NCI-H2196 (cell line): ENCODE data around the gene ZNF200.
"Not testable (repeated sequence)": the region's sequence is repeated elsewhere in the genome, so short reads cannot be mapped to it uniquely, and the experiment has no call there.

Experiments
- DNase-seq: peaks from one replicate; lab custom pipeline; 2025; ENCODE audit not compliant: unreplicated experiment; lab: John Stamatoyannopoulos, UW

The ZNF200 gene

DNA sequence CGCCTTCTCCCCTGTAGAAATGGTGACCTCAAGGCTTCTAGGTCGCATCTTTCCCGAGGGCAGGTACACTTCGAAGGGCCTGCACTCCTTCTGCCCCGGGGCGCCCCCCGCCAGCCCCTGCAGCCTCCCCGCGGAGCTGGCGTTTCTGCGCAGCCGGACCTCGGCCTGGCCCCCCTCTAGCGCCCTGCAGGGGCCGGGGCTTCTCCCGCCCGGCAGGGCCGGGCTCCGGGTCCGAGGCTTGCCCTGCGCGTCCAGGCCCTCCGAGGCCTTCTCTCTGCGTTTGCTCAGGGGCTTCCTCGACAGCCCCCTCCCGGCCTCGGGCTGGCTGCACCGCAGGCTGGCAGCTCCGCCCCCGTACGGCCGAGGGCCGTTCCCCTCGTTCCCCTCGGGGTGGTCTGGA lies 19.4 kb upstream of the ZNF200 start:
- no peak for DNase-seq

DNA sequence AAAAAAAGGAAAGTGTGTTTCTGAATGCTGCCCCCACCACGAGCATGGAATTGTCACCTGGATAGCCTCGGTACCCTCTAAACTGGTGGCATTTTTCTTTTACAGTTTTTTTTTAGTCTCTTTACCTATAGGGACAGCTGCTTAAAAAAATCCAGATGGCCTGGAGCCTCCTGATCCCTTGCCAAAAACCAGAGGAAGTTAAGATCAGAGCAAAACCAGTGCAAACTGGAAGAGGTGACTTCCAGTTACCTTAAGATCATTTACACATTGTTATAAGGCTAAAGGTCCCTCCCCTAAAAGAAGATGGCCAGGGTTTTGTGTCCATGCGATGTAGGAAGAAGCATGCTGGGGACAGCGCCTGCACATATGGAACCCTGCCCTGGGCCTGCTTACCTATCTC lies 18.0 kb upstream of the ZNF200 start:
- no peak for DNase-seq

DNA sequence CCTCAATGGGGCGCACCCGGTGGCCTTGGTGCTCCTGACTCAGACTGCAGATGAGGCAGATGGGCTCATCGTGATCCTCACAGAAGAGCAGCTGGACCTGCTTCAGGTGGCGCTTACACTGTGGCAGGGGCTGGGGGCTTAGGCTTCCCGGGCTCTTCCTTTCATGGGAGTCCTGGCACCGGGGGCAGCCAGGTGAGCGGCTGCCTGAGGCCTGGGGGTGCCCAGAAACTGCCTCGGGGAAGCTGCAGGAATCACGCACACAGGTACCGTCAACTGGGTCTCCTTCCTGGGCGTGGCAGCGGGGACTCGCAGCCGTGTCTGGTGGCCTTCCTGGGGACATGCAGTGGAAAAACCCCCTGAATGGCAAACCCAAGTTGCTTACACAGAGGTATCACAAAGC lies 14.5 kb upstream of the ZNF200 start:
- DNase-seq = no peak

DNA sequence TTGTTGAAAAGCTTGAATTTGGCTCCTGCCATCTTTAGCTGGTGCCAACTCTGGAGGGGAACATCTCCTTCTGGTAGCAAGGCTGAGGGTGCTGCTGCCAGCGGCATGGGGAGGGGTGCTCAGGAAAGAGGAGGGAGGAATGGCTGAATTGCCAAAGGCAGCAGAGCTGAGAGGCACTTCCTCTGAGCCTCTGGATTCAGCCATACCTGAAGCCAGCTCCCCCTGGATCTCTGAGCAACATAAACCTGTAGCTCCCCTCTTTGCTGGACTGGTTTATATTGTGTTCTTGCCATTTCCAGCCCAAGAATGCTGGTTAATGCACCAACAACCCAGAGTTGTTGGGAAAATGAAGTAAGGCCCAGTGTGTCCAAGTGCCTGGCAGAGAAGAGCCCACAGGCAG lies 14.1 kb upstream of the ZNF200 start:
- no peak for DNase-seq

DNA sequence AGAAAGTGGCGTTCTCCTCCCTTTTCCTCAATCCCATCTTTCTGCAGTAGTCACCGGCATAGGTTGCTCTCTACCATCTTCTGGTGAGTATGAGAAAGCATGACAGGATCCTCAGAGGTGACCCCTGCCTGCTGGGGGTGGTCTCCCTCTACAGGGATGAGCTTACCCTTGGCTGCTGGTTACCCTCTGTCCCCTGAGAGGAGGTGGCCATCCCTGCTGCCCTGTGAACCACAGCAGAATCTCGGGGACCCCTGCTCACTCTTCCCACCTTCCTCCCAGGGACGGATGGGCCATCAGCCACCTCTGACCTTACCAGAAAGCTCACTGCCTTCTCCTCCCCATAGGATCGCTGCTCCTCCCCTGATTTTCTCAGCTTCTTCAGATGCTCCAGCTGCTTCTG lies 13.6 kb upstream of the ZNF200 start:
- DNase-seq = no peak

DNA sequence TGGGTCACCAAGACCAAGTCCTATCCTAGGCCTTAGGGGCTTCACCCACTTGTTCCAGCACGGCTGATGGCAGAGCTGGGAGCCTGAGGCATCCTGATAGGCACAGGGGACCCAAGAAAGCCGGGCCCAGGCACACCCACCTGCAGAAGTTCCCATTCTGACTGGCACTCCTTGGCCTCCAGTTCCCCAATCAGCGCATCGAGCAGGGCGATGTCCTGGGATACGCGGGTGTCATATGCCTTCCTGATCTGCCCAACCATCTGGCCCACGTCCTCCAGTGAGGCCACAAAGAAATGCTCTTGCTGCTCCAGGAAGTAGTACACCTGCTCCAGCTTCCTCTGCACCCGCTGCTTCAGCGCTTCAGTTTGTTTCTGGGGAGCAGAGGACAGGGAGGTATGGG lies 11.9 kb upstream of the ZNF200 start:
- no peak for DNase-seq

DNA sequence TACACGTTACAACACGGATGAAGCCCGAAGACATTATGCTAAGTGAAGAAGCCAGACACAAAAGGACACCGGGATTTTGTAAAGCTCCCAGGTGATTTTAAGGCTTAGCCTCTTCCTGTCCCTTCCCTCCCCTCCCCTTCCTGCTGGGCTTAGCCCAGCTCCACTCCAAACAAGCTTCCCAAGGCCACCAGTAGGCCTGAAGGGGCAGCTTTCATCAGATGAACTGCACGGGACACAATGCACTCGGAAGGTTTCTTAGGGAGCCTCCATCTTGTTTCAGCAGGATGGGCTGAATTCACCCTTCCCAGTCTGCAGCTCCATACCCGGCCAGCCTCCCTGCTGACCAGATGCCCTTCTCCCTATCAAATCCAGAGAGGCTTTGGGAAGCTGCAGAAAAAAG lies 11.0 kb upstream of the ZNF200 start:
- no peak for DNase-seq

DNA sequence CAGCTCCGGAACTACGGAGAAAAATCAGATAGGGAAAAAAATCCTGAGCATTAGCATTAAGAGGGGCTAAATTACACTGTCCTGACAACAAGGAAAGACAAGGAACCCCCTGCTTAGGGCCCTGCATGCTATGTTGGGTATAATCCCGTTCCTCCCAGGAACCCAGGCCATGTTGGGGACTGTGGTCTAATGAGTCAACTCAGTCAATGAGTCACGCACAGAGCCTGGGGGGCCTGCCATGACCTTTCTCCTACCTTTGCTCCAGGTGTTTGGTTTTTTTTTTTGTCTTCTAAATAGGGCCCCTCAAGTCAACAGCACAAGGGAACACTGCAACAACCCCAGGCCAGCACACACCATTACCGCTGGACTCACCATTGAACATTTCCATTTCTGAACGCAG lies 8.9 kb upstream of the ZNF200 start:
- DNase-seq = no peak

DNA sequence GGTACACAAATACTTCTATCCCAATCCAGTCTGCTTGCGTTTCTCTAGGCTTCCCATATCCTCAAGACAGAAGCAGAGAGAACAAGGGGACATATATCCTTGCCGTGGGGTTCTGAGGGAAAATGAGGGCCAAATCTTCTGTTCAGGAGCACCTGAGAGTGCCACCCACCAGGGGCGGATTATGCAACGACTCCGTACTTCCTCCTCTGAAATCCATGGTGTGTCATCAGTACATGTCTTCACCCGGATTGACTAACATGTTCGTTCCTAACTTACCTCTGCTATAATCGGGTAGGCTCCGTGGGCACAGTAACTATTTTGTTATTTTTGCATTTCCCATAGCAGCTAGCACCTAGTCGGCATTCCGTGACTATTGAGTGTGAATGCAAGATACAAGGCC lies 7.8 kb upstream of the ZNF200 start:
- DNase-seq = no peak

DNA sequence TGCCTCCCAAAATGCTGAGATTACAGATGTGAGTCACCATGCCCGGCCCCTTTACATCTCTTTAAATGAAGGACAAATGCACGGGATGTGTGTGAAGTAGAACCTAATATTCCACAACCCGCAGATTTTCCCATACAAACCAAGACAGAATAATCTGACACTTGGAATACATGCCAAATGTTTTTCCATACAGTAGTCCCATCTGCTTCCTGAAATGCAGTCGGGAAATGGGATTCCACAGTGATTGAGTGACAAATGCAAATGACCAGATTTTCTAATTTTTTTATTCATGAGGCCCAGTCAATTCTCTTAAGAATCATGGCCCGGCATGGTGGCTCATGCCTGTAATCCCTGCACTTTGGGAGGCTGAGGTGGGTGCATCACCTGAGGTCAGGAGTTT lies 6.8 kb upstream of the ZNF200 start:
- no peak for DNase-seq

DNA sequence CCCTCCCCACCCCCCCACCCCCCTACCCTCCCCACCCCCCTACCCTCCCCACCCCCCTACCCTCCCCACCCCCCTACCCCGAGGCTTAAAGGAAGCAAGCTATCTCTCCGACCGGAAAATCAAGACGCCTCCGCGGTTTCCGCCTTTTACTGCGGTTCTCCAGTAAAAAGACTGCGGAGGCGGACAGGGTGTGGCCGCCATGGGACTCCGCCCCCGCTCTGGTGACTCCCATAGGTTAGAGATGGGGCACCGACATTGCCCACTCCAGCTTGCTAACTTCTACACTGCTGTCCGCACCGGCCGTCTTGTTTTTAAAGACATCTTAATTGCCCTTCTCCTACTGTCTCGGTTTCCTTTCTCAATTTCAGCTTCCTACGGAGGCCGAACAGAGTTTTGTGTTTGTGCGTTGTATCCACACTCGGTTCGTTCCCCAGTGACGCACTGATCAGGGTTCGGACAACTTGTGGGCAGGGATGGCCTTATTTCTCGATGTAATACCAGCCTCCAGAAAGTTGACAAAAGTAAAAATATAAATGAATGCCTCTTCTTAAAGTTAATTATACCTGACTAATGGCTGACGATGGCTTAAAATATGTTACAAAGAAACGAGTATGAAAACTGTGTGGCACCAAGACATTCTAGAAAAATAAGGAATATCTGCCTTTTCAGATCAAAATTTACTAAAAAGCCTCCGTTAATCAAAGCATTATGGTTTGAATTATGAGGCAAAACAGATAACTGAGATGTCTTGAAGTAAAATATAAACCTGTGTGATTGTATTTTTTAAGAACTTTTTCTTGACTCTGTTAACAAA lies 1.1 kb upstream of the ZNF200 start:
- no peak for DNase-seq

DNA sequence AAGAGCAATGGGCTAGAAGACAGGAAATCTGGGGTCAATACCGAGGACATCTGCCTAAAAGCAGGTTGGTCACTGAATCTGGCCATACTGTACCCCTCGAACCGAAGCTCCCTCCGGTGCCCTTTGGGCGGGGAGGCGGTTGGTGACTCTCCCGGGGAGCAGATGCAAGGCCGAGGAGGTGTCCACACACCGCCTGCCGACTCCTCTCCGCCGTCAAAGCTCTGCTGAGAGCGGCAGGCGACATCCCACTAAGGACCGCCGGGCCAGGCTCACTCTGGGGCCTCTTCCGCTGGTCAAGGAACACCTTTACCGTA lies 458 bp downstream of the ZNF200 start:
- DNase-seq = no peak

DNA sequence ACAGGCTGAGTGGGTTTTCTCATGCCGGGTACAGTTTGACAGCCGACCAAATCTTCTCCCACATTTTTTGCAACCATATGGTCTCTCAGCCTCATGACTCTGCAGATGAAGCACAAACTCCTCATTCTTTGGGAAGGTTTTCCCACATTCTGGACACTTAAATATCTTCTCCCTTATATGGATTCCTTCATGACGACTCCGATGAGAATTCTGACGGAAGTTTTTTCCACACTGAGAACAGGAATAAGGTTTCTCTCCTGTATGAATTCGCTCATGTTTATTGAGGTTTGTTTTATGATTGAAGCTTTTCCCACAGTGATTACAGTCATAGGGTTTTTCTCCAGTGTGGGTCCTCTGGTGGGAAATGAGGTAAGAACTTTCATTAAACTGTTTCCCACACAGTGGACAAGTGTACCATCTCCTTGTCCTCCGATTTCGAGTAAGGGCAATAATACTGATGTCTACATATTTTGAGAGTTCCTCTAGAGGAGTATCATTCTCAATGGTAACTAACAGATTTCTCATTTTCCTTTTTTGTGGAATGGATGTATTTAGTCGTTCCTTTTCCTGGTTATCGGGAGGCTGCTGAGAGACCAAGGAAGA lies 10.9 kb downstream of the ZNF200 start:
- no peak for DNase-seq

DNA sequence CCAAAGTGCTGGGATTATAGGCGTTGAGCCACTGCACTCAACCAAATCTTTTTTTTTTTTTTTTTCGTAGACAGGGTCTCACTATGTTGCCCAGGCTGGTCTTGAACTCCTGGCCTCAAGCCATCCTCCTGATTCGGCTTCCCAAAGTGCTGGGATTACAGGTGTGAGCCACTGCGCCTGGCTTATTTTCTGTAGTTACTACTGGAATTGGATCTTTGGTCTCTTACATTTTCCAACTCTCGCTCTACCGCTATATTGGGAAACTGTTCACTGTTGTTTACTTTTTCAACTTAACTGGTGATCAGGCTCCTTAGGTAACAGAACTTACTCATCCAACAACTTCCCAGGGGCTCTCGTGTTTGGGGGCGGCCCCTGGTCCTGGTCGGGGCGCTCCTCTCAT lies 14.1 kb downstream of the ZNF200 start:
- DNase-seq = no peak

DNA sequence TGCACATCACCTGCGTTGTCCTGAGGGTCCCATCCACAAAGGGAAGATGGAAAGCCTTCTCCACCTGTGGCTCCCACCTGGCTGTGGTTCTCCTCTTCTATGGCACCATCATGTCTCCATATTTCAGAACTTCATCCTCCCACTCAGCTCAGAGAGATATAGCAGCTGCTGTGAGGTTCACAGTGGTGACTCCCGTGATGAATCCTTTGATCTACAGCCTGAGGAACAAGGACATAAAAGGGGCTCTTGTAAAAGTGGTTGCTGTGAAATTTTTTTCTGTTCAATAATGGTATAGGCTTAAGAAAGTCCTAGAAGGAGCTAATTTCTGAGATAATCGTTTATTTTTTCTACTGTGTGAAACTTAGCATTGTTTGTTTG lies 18.7 kb downstream of the ZNF200 start:
- no peak for DNase-seq

DNA sequence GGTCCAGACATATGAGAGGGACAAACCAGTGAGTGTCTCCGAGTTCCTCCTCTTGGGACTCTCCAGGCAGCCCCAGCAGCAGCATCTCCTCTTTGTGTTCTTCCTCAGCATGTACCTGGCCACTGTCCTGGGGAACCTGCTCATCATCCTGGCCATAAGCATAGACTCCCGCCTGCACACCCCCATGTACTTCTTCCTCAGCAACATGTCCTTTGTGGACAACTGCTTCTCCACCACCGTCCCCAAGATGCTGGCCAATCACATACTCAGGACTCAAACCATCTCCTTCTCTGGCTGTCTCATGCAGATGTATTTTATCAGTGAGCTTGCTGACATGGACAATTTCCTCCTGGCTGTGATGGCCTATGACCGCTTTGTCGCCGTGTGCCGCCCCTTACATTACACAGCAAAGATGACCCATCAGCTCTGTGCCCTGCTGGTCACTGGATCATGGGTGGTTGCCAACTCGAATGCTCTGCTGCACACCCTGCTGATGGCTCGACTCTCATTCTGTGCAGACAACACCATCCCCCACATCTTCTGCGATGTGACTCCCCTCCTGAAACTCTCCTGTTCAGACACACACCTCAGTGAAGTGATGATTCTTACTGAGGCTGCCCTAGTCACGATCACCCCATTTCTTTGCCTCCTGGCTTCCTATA lies 19.2 kb downstream of the ZNF200 start:
- no peak for DNase-seq

DNA sequence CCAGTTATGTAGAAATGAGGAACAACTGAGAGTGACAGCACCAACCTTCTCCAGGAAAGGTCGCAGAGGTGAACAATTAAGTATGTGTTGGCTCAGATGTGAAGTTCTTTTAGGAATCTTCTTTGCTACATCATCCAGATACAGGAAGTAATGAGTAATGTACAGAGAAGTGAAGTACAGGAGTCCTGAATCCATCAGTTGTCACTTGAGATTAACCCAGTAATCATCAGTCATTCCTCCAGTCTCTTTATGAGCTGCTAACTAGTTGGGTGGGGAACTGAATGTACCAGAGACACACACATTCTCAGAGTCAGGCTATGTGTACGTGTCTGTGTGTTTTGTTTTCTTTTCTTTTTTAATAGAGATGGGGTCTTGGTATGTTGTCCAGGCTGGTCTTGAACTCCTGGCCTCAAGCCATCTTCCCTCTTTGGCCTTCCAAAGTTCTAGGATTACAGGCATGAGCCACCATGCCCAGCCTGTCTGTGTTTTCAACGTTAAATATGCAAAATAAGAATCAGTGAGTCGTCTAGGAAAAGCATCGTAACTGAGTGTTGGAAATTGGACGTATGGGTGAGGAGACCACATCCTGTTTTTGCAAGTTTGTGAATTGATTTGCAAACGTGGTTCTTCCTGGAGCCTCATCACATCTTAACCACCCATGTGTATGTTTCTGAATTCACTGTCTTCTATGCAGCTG lies 19.9 kb downstream of the ZNF200 start:
- DNase-seq = no peak

DNA sequence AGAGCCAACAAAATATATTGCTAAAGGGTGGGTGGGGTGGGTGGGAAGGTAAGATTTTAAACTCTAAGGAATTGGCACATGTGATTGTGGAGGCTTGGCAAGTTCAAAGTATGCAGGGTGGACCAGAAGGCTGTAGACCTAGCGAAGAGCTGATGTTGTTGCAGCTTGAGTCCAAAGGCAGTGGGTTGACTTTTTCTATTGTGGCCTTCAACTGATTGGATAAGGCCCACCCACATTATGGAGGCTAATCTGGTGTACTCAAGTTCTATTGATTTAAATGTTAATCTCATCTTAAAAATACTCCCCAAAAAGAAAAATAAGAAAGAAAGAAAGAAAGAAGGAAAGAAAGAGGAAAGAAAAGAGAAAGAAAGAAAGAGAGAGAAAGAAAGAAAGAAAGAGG lies 22.4 kb downstream of the ZNF200 start:
- DNase-seq = no peak

DNA sequence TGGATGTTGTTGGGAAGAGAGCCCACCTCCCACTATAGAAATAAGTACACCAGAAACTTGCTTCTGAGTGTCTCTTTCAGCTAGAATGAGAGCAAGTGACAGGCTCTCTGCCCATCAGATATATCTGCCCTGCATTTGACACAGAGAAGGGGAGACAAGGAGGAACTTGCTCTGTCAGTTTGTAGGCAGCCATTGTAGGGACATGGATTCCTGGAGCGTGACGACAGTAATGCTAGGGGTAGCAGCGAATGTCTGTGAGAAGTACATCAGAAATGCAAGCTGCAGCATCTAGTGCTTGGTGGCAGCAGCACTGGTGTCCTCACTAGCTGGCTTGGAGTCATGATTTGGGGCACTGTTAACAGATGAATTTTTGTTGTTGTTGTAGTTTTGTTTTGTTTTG lies 23.0 kb downstream of the ZNF200 start:
- no peak for DNase-seq

DNA sequence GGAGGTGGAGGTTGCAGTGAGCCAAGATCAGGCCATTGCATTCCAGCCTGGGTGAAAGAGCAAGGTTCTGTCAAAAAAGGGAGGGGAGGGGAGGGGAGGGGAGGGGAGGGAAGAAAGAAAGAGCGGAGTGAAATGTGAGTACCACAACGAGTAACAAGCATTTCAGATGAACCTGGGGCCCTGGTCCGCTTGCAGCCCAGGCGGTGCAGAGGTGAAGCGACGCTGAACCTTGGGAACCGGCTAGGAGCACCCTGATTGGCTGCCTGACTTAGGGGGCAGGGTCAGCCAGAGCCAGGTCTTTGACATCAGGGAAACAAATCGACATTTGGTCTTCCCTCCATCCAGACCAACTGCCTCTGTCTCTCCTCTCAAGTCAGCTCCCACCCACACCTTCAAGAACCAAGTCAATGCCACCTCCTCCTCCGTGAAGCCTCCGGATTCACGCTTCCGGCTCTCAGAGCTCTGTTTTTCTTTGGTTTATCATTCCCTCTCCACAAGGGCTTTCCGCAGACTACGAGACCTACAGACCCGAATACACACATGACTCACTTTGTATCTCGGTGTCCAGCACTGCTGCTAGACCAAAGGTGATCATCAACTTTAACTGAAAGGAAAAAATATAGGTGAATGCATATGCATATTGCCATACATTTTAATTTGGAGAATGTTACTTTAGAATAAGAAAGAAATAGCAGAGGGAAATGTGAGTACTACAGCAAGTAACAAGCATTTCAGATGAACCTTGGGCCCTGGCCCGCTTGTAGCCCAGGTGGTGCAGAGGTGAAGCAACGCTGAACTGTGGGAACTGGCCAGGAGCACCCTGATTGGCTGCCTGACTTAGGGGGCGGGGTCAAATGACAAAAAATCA lies 27.6 kb downstream of the ZNF200 start:
- no peak for DNase-seq

DNA sequence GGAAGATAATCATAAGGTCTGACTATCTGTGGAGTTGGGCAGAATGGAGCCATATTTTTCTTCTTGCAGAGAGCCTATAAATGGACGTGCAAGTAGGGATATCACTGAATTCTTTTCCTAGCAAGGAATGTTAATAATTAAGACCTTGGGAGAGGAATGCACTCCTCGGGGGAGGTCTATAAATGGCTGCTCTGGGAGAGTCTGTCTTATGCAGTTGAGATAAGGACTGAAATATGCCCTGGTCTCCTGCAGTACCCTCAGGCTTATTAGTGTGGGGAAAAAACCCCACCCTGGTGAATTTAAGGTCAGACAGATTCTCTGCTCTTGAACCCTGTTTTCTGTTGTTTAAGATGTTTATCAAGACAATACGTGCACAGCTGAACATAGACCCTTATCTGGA lies 29.0 kb downstream of the ZNF200 start:
- DNase-seq = not testable (repeated sequence)
